ENCODE results near the gene NRCAM.

NRCAM gene

DNA sequence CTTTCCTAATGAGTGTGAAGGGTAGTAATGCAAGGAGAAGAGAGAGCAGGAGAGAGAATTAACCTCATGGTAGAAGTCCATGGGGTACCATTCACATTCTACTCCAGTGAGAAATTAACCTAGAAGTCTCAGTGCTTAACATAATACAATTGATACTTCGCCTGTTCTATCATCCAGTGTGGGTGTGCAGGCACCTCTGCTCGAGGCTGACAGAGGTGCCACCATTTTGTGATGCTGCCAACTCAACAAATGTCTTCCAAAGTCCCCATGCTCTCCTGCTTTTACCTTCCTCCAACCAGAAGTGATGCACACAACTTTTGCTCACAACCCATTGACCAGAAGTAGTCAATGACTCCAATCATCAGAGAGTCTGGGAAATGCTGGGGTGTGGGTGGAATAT lies 207.8 kb downstream of the NRCAM start:
- Histone ChIP-seq H3K36me3 (ENCODE audit: control insufficient read depth in 2 of 2, insufficient read depth in 2 of 2, low read length in 2 of 2) (no peaks in the 10 kb centered on the region), H3K4me1 (ENCODE audit: control insufficient read depth, insufficient read depth, low read length) (no peaks in the 10 kb centered on the region), H3K4me3 (ENCODE audit: low read length in 2 of 2) (no peak overlapping the region)

GRCh38 chr7:108247614-108248013 lies 208.6 kb downstream of the NRCAM start:
- Histone ChIP-seq H3K4me3 (ENCODE audit: low read length in 2 of 2) (no peak overlapping the region), H3K27ac (ENCODE audit: low read length) (no peak overlapping the region), H3K36me3 (ENCODE audit: control insufficient read depth in 2 of 2, insufficient read depth in 2 of 2, low read length in 2 of 2) (no peaks in the 10 kb centered on the region), H3K9me3 (ENCODE audit: control insufficient read depth in 2 of 2, low read length in 2 of 2) (no peaks in the 10 kb centered on the region), H3K27me3 (ENCODE audit: control insufficient read depth in 1 of 2, insufficient read depth in 2 of 2, low read length in 2 of 2) (no peaks in the 10 kb centered on the region), H3K4me1 (ENCODE audit: control insufficient read depth, insufficient read depth, low read length) (no peaks in the 10 kb centered on the region), H3K9ac (ENCODE audit: low read length in 2 of 2) (no peak overlapping the region)

More for the DNA sequence above, 207.8 kb downstream of the NRCAM start:
- no peak overlapping the region for H3K27ac ChIP-seq (ENCODE audit: low read length)
- H3K27me3 ChIP-seq (ENCODE audit: control insufficient read depth in 1 of 2, insufficient read depth in 2 of 2, low read length in 2 of 2), result no peaks in the 10 kb centered on the region
- H3K9ac ChIP-seq (ENCODE audit: low read length in 2 of 2), result no peak overlapping the region
- H3K9me3 ChIP-seq (ENCODE audit: control insufficient read depth in 2 of 2, low read length in 2 of 2), result no peaks in the 10 kb centered on the region

DNA sequence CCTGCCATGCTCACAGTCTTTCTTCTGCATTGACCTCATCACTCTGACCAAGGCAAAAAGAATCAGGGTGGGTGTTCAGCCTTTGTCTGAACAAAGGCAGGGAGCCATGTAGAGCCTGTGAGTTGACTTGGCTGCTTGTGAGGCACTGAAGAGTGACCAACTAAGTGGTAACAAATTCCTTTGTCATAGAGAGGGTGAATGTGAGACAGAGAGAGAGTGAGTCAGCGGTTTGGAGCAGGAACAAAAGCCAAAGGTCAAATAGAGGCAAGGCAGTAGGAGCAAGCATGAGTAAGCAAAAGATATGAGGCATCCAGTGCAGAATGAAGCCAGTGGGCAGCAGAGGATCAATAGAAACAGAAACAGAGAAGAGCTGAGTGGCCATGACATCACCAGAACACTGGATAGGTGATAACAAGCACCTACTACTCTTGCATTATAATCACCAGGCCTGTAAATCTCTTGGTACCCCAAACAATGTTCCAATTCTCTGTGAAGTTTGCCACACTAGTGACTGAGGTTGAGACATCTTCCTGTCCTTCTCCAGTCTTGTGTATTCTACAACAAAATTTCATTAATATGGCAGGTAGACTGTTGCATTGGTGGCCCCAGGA lies 209.9 kb downstream of the NRCAM start:
- H3K27ac ChIP-seq (ENCODE audit: low read length), result no peak overlapping the region
- no peaks in the 10 kb centered on the region for H3K27me3 ChIP-seq (ENCODE audit: control insufficient read depth in 1 of 2, insufficient read depth in 2 of 2, low read length in 2 of 2)
- no peaks in the 10 kb centered on the region for H3K4me1 ChIP-seq (ENCODE audit: control insufficient read depth, insufficient read depth, low read length)
- no peaks in the 10 kb centered on the region for H3K36me3 ChIP-seq (ENCODE audit: control insufficient read depth in 2 of 2, insufficient read depth in 2 of 2, low read length in 2 of 2)
- no peak overlapping the region for H3K4me3 ChIP-seq (ENCODE audit: low read length in 2 of 2)
- no peaks in the 10 kb centered on the region for H3K9me3 ChIP-seq (ENCODE audit: control insufficient read depth in 2 of 2, low read length in 2 of 2)
- H3K9ac ChIP-seq (ENCODE audit: low read length in 2 of 2), result no peak overlapping the region

GRCh38 chr7:108245523-108246226 lies 210.6 kb downstream of the NRCAM start:
- Histone ChIP-seq H3K4me1 (ENCODE audit: control insufficient read depth, insufficient read depth, low read length) (no peaks in the 10 kb centered on the region), H3K27ac (ENCODE audit: low read length) (no peak overlapping the region), H3K9me3 (ENCODE audit: control insufficient read depth in 2 of 2, low read length in 2 of 2) (no peaks in the 10 kb centered on the region), H3K36me3 (ENCODE audit: control insufficient read depth in 2 of 2, insufficient read depth in 2 of 2, low read length in 2 of 2) (no peaks in the 10 kb centered on the region), H3K4me3 (ENCODE audit: low read length in 2 of 2) (no peak overlapping the region), H3K9ac (ENCODE audit: low read length in 2 of 2) (no peak overlapping the region), H3K27me3 (ENCODE audit: control insufficient read depth in 1 of 2, insufficient read depth in 2 of 2, low read length in 2 of 2) (no peaks in the 10 kb centered on the region)

DNA sequence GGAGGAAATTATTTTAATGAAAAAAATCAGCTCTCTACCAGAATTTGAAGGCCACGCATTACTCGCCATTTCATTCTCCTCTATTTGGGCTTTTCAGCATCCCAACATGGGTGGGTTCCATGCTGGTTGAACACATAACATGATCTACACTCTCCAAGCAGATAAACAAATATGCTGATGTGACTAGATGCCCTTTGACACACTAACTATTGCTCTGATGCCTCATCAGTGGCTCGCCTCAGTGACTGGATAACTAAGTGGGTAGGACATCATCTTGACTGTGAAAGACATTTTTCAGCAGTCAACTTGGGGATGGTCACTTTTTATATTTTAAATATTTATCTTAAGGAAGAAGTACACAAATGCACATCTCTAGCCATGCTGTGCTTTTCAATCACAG lies 212.1 kb downstream of the NRCAM start:
- no peaks in the 10 kb centered on the region for H3K36me3 ChIP-seq (ENCODE audit: control insufficient read depth in 2 of 2, insufficient read depth in 2 of 2, low read length in 2 of 2)
- no peaks in the 10 kb centered on the region for H3K27me3 ChIP-seq (ENCODE audit: control insufficient read depth in 1 of 2, insufficient read depth in 2 of 2, low read length in 2 of 2)
- H3K9me3 ChIP-seq (ENCODE audit: control insufficient read depth in 2 of 2, low read length in 2 of 2), result no peaks in the 10 kb centered on the region
- H3K27ac ChIP-seq (ENCODE audit: low read length), result no peak overlapping the region
- no peak overlapping the region for H3K9ac ChIP-seq (ENCODE audit: low read length in 2 of 2)
- H3K4me1 ChIP-seq (ENCODE audit: control insufficient read depth, insufficient read depth, low read length), result no peaks in the 10 kb centered on the region
- no peak overlapping the region for H3K4me3 ChIP-seq (ENCODE audit: low read length in 2 of 2)

DNA sequence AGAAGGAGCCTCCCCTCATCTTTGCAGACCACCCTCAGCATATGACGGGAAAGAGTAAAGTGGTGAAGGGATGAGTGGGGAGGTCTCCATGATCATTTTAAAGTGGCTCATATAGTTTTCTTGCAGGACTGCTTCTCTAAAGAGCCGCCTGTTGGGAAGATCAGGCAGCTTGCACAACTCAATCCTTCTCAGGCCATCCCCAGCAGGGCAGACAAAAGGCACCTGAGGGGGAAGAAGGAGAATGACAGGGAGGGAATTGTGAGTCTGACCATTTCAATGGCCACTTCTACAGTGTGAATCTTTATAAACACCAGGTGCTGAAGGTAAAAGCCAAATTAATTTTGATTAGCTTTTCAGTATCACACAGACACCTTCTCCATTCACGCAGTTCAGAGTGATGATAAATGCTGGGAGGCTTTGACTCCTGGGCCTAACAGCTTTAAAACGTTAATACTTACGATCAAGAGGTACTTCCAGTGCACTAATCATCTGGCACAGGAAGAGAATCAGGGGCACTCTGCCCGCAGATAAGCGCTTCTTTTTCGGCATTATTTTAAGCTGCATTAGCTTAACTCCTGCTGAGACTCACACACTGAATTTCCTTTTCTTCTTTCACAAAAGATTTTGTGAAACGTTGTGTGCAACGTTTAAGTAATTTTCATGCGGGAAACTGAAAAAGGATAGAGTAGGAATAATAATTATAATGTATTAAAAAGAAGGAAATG lies 216.6 kb downstream of the NRCAM start:
- Histone ChIP-seq H3K4me3 (ENCODE audit: low read length in 2 of 2) (no peak overlapping the region), H3K36me3 (ENCODE audit: control insufficient read depth in 2 of 2, insufficient read depth in 2 of 2, low read length in 2 of 2) (no peaks in the 10 kb centered on the region), H3K4me1 (ENCODE audit: control insufficient read depth, insufficient read depth, low read length) (no peaks in the 10 kb centered on the region), H3K27ac (ENCODE audit: low read length) (no peak overlapping the region), H3K9ac (ENCODE audit: low read length in 2 of 2) (no peak overlapping the region), H3K27me3 (ENCODE audit: control insufficient read depth in 1 of 2, insufficient read depth in 2 of 2, low read length in 2 of 2) (no peaks in the 10 kb centered on the region), H3K9me3 (ENCODE audit: control insufficient read depth in 2 of 2, low read length in 2 of 2) (no peaks in the 10 kb centered on the region)

- H3K27ac ChIP-seq (ENCODE audit: low read length), result no peak overlapping the region
- no peaks in the 10 kb centered on the region for H3K36me3 ChIP-seq (ENCODE audit: control insufficient read depth in 2 of 2, insufficient read depth in 2 of 2, low read length in 2 of 2)
- no peaks in the 10 kb centered on the region for H3K27me3 ChIP-seq (ENCODE audit: control insufficient read depth in 1 of 2, insufficient read depth in 2 of 2, low read length in 2 of 2)
- no peaks in the 10 kb centered on the region for H3K4me1 ChIP-seq (ENCODE audit: control insufficient read depth, insufficient read depth, low read length)
- H3K9ac ChIP-seq (ENCODE audit: low read length in 2 of 2), result no peak overlapping the region
- no peaks in the 10 kb centered on the region for H3K9me3 ChIP-seq (ENCODE audit: control insufficient read depth in 2 of 2, low read length in 2 of 2)
- no peak overlapping the region for H3K4me3 ChIP-seq (ENCODE audit: low read length in 2 of 2)
Observed at GRCh38 chr7:108236681-108237415, 219.4 kb downstream of the NRCAM start.

DNA sequence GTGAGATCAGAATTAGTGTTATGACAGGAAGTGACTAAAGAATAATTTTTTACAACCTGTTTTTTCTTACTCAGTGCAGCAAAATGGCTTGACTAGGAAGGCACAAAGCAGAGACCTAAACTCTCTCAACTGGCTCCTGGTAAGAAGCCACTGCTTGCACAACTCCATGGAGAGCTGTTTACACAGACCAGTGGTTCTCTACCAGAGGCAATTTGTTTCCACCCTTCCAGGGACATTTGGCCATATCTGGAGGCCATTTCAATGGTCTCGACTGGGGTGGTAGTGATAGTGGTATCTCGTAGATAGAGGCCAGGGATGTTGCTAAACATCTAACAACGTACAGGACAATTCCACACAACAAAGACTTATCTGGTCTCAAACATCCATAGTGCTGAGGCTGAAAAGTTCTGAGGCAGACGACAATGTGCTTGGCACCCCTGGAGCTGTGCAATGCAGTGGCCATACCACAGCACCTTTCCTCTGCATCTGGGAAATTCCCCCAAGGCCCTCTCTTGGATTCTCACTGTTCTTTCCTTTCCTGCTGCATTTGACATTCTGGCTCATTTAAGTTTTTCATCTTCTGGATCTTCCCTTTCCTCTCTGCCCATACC lies 220.7 kb downstream of the NRCAM start:
- H3K9me3 ChIP-seq (ENCODE audit: control insufficient read depth in 2 of 2, low read length in 2 of 2), result no peaks in the 10 kb centered on the region
- no peaks in the 10 kb centered on the region for H3K27me3 ChIP-seq (ENCODE audit: control insufficient read depth in 1 of 2, insufficient read depth in 2 of 2, low read length in 2 of 2)
- no peaks in the 10 kb centered on the region for H3K36me3 ChIP-seq (ENCODE audit: control insufficient read depth in 2 of 2, insufficient read depth in 2 of 2, low read length in 2 of 2)
- no peaks in the 10 kb centered on the region for H3K4me1 ChIP-seq (ENCODE audit: control insufficient read depth, insufficient read depth, low read length)
- H3K9ac ChIP-seq (ENCODE audit: low read length in 2 of 2), result no peak overlapping the region
- no peak overlapping the region for H3K27ac ChIP-seq (ENCODE audit: low read length)
- H3K4me3 ChIP-seq (ENCODE audit: low read length in 2 of 2), result no peak overlapping the region

- Histone ChIP-seq H3K9ac (ENCODE audit: low read length in 2 of 2) (no peak overlapping the region), H3K9me3 (ENCODE audit: control insufficient read depth in 2 of 2, low read length in 2 of 2) (no peaks in the 10 kb centered on the region), H3K36me3 (ENCODE audit: control insufficient read depth in 2 of 2, insufficient read depth in 2 of 2, low read length in 2 of 2) (no peaks in the 10 kb centered on the region), H3K27me3 (ENCODE audit: control insufficient read depth in 1 of 2, insufficient read depth in 2 of 2, low read length in 2 of 2) (no peaks in the 10 kb centered on the region), H3K4me1 (ENCODE audit: control insufficient read depth, insufficient read depth, low read length) (no peaks in the 10 kb centered on the region), H3K4me3 (ENCODE audit: low read length in 2 of 2) (no peak overlapping the region), H3K27ac (ENCODE audit: low read length) (no peak overlapping the region)
Observed at GRCh38 chr7:108234971-108235450, 221.2 kb downstream of the NRCAM start.

DNA sequence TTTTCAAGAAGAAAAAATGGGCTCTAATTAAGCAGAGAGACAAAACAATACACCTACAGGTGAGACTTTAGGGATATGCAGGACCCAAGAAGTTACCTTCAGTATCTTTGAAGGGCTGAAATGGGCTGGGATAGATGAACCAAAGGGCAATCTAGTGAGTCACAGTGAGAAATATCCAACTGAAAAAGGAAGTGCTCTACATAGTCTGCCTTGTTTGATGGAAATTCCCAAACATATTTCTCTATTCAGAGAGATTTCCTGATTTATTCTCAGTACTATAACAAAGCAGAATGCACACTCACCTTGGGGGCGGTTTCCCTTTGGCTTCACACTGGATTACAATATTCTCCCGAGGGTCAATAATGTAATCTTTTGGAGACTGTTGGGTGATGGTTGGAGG lies 222.0 kb downstream of the NRCAM start:
- H3K4me3 ChIP-seq (ENCODE audit: low read length in 2 of 2), result no peak overlapping the region
- H3K27ac ChIP-seq (ENCODE audit: low read length), result no peak overlapping the region
- no peaks in the 10 kb centered on the region for H3K9me3 ChIP-seq (ENCODE audit: control insufficient read depth in 2 of 2, low read length in 2 of 2)
- no peaks in the 10 kb centered on the region for H3K4me1 ChIP-seq (ENCODE audit: control insufficient read depth, insufficient read depth, low read length)
- H3K36me3 ChIP-seq (ENCODE audit: control insufficient read depth in 2 of 2, insufficient read depth in 2 of 2, low read length in 2 of 2), result no peaks in the 10 kb centered on the region
- no peak overlapping the region for H3K9ac ChIP-seq (ENCODE audit: low read length in 2 of 2)
- no peaks in the 10 kb centered on the region for H3K27me3 ChIP-seq (ENCODE audit: control insufficient read depth in 1 of 2, insufficient read depth in 2 of 2, low read length in 2 of 2)
